CD4-positive, alpha-beta T cell treated with Interleukin-10 for 1 hour (primary cell): ENCODE data around the gene ARPC1A.

Experiments
- DNase-seq: peaks from one replicate; pipeline ENCODE4 v3.0.0-alpha.2; 2020

ARPC1A gene

DNA sequence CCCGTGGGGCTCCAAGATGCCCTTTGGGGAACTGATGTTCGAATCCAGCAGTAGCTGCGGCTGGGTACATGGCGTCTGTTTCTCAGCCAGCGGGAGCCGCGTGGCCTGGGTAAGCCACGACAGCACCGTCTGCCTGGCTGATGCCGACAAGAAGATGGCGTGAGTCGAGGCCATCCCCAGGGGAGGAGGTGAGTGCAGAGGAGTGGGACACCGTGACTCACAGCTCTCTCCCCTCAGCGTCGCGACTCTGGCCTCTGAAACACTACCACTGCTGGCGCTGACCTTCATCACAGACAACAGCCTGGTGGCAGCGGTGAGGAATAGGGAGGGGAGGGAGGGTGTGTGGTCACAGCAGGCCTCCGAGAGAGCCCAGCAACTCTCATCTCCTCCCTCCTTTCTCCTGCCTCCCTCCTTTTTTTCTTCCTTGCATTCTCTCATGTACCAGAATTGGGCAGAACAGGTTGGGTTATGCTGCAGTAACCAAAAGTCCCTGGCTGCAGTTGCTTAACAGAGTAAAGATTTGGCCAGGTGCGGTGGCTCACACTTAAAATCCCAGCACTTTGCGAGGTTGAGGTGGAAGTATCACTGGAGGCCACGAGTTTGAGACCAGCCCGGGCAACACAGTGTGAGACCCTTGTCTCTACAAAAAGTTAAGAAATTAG lies 65.4 kb downstream of the ARPC1A start:
- no peak for DNase-seq

DNA sequence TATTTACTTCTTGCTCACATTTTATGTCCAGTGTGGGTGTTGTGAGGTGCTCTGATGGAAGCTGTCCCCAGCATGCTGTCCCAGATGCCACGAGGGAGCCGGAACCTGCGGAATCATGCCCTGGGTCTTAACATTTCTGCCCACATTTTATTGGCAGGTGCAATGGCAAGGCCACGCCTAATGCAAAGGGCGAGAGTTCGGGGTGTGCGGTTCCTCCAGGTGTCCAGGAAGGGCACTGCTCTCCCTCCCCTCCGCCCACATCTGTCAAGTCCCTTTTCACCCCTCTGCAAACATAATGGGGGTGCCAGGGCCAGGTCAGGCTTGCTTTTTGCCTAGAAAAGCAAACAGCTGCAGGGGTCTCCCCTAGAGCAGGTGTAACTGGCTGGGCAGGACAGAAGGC lies 66.3 kb downstream of the ARPC1A start:
- no peak for DNase-seq

DNA sequence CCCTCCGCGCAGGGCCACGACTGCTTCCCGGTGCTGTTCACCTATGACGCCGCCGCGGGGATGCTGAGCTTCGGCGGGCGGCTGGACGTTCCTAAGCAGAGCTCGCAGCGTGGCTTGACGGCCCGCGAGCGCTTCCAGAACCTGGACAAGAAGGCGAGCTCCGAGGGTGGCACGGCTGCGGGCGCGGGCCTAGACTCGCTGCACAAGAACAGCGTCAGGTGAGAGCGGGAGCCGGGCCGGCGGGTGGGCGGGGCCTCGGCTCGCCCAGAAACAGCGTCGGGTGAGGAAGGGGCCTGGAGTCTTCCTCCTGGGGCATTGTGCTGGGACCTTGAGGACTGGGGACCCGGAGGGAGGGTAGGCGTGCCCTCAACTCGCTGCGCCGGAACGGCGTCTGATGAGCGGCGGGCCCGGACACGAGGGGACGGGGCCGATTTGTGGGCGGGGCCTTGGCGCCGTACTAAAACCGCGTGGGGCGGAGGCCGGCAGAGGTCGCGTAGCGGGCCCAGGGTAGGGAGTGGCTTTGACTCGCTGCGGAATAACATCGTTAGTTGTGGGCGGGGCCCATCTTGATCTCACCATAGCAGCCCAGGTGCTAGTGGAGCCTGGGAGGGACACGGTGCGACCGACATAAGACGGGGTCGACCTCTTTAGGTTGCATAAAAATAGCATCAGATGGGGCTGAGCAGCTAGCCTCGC lies 67.1 kb downstream of the ARPC1A start:
- DNase-seq, result peak; percentile 91

DNA sequence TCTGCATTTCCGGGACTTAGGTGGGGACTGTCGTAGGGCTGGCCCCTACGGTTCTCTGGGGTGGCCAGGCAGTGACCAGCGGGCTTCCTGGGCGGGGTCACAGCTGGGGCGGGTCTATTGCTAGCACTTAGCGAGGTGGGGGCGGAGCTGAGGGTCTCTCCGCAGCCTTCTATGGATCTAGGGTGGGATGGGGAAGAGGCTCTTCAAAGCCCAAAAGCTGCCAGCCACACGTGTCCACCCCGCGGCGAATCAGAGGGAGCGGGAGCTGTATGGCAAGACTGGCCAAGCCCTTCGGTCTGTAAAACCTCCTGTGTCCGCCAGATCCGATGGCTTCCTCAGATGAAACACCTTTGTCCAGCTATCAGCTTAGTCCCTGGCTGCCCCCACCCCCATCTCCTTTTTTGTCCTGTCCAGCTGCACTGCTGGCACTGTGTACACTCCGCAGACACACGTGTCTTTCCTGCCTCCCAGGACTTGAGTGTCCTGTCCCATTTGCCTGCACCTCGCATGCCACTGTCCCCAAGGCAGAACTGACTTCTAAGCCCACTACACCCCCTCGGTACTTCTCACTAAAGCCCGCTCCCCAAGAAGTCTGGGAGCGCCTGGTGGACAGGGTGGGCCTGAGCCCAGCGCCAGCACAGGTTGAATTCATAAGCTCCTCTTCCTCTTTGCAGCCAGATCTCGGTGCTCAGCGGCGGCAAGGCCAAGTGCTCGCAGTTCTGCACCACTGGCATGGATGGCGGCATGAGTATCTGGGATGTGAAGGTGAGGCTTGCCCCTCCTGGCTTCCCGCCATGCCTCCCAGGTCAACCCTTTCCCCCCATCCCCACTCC lies 67.9 kb downstream of the ARPC1A start:
- no peak for DNase-seq

DNA sequence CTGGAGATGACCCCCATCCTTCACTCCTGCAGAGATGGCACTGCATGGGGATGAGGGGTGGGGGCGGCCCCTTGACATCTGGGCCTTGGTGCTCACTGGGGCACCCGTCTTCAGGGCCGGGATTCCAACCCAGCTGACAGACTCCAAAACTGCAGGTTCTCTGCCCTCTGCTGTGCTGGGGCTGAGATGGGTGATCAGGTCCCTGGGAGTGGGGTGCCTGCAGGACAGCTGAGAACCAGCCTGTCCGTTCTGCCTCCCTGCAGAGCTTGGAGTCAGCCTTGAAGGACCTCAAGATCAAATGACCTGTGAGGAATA lies 68.4 kb downstream of the ARPC1A start:
- no peak for DNase-seq

DNA sequence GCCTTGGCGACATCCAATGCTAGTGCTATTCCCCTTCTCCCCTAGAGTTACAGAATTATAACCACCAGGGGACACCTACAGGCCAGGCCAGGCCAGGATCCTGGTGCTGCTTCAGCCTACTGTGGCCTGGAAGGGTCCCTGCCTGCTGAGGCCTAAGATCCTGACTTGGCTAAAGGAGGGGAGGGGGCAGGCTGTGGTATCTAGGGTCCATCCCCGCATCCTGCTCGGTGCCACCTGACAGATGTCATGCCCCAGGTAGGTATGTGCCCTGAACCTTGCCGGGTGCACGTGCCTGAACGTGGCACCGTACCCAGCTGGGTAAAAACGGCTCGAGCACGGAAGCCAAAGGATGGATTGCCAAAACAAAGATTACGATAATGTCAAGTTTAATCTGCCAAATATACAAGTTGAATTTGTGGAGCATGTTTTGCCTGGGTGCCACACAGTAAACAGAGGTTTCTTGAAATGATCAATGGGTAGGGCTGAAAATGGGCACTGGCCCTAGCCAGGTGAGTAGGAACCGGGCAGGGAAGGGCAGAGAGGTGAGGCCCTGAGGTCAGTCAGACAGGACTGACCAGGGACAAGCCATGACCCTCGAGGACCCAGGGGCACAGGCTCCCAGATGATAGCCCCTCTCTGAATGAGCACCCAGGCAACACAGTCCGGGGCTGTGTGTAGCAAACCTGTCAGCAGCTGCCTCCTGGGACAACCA lies 70.1 kb downstream of the ARPC1A start:
- no peak for DNase-seq

DNA sequence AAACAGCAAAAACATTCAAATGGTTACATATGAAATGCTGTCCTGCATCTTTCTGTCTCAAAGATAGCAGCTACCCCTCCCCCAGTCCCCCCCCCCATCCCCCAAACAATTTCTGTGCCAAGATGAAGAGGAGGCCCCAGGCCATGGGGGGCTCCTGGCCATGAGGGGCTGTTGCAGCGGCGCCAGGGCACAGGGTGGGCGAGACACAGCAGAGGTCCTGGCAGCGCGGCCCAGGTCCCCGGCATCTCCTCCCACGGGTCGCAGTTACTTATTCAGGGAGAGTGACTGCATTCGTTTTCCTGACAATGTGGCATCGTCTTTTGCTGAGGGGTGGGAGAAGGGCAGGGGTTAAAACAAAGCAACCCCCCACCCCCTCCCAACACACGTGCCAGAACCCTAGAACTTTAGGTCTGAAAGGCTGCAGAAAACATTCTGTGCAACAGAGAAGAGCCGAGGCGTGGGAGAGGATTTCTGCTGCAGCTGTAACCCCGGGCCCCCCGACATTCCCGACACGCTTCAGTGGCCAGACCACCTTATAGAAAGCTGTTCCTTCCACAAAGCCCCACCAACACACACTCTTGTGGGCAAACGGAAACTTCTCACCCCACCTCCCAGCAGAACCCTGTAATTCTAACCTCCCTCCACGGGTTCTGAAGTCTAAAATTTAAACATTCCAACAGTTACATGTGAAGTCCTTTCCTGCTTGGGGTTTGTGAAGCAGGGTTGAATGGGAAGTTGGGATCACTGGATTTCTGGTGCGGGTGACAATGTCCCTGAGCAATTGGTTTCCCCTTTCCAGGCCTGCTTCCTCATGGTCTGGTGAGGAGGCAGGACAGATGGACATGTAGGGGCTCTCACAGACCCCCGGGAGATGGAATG lies 71.0 kb downstream of the ARPC1A start:
- no peak for DNase-seq

DNA sequence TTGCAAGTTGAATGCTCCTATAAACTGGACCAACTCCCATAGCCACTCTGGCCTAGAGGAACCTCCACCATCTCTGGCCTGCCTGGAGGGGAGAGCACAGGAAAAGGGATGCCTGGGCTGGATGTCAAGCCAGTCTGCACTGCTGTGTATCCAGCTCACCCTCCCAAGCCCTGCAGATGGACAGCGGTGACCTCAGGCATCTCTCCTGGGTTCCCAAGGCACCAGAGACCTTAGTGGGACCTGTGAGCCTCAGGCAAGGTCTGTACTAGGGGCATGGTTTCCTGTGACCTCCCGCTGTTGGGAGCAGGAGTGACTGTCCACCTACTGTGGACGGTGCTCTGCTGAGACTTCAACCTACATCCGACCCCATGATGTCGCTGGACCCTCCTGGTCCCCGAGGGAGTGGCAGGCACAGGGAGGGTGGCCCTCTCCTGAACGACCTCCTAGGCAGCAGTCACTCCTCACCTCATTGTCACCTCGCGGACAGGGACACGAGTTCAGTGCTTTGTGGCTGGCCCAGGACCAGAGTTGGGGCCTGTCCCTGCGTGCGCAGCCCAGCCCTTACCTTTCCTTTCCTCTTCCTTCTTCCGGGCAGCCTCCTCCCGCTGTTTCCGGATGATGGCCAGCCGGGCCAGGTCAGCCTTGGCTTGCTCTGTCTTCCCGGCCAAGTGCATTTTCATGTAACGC lies 71.7 kb downstream of the ARPC1A start:
- DNase-seq, result no peak

DNA sequence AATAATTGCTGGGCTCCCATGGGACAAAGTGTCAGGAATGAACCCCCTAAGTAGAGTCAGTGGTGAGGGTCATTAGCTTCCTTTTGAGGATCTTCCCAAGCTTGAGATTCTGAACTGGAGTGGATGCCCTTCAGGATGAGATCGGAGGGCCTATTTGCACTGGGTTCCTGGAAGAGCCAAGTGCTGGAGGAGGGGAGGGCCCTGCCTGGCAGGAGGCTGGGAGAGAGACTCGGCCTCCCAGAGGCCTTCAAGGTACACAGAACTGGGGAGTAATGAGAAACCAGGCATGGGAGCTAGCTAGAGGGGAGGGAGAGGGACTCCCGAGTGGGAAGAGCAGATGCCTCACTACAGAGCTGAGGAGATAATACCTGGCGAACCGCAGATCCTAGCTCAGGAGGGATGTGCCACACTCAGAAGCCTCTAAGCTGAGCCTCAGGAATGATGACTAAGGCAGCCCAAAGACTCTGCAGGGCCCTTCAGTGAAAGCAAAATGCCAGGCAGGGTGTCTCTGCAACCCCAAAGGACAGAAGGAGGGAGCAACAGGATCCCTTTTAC lies 73.3 kb downstream of the ARPC1A start:
- DNase-seq, result no peak

DNA sequence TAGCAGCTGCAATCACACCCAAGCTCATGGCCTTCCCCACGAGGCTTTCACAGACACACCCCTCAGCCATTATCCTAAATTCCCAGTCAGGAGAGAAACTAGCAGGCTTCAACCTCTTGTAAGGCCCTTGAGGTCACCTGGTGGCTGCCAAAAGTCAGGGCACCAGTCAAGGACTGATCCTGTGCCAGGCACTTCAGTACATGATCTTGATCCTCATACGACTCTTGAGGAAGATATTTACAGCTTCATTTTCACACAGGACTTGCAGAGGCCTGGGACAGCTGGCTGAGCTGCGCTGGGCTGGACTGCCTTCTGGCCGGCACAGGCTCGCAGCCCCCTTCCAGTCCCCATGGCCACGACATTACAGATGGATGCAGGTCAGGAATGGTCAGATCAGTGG lies 73.9 kb downstream of the ARPC1A start:
- DNase-seq, result no peak

DNA sequence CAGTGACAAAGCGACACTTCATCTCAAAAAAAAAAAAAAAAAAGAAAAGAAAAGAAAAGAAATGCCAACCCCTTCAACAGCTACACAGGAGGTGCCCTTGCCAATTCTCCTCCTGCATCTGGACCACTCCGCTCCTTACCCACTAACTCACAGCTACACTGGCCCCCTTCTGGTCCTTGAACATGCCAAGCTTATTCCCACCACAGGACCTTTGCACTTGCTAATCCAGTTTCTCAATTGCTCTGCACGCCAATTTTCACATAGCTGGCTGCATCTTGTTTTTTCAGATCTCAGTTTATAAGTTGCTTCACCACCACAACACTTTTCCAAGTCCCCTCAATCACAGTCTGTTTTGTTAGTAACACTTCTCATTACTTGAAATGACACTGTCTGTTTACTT lies 77.2 kb downstream of the ARPC1A start:
- DNase-seq, result no peak

DNA sequence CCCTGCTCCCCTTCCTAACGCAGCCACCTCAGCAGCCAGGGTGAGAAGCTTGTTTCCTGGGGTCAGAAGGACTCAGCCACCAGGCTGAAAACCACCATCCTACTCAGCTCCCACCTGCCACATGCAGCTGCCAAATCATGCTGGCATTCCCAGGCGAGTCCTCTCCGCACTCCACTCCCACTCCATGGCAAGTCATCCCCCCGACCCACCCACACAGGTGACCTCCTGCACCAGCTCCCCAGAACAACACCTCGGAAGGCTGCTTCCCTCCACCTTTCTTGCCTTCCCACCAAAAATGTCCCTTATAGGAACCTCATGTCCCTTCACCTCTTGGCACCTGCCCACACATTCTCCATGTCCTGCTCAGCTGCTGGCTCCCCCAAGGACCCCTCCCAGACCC lies 78.1 kb downstream of the ARPC1A start:
- no peak for DNase-seq

DNA sequence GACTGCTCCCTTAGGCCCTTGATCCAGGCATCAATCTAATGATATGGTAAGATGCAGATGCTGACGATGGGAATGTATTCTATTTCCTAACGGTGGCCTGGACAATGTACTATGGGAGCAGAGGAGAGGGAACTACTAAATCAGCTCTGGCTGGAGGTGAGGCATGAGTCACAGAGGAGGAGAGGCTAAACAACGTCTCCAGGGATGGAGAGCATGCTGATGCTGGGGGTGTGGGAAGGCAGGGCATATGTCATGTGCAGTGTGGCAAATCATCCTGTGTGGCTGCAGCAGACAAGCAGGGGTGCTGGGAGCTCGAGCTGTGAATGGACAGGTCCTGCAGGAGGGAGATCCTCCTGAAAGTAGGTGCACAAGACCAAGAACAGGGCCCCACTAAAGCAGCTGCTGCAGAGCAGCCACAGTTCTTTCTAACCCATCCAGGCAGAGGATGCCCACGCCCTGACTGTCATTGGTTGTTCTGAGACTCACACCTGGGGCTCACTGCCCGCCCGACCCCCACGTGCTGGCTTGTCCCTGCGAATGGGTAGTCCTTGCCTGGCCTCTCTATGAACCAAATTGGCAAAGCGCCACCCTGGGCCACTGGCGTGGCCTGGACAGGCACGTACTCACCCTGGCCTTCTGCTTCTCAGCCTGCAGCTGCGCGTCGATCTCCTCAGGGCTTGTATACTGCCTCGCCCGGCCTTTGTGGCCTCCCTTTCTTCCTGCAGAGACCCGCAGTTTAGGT lies 78.7 kb downstream of the ARPC1A start:
- no peak for DNase-seq

DNA sequence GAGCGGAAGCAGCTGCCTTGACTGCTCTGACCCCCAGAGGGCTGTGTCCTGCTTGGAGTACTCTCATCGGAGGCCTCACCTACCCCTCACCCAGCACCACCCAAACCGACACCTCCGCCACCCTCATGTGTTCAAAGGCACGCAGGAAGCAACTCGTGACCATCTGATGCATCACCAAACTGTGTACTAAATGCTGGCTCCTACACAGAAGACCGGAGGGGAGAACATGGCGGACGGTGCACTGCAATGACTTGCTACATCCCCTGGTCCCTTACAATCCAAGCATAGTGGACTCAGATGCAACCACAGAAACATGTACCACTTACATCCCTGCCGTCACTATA lies 79.3 kb downstream of the ARPC1A start:
- no peak for DNase-seq

DNA sequence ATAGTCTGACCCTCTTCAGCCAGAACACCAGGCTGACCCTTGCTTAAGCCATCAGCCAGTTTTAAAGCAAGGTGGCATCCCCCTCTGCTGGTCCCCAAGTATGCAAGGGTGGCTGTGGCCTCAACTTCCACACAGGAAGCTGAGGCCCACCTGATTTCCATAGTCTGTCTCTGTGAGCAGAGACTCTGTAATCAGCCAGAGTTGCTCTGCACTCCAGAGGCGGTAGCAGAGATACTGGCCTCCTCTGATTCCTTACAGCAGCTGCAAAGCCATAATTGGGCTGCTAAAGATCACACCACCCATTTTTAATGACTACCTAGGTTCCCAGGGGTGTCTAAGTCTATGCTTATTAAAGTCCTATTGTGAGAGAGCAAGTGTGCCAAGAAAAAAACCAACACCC lies 80.9 kb downstream of the ARPC1A start:
- DNase-seq, result no peak

DNA sequence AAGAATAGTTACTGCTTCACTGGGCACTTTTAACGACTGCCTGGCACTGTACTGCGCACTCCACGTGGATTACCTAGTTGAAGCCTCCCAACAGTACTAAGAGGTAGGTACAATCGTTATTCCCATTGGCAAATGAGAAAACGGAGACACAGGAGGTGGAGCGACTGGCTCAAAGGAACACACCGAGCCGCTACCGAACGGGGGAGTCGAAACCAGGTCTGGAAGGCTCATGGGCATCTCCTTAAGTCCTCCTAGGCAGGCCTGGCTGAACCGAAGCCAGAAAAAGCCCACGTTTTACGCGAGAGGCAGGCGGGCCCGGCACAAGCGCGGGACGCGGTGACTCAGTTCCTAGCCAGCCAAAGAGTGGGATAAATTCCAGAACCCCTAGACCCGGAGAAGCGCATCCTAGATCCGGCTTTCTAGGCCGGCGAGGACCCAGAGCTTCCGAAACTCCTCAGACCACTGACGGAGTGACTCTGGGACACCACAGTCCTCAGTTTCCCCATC lies 82.2 kb downstream of the ARPC1A start:
- peak; percentile 34 for DNase-seq

DNA sequence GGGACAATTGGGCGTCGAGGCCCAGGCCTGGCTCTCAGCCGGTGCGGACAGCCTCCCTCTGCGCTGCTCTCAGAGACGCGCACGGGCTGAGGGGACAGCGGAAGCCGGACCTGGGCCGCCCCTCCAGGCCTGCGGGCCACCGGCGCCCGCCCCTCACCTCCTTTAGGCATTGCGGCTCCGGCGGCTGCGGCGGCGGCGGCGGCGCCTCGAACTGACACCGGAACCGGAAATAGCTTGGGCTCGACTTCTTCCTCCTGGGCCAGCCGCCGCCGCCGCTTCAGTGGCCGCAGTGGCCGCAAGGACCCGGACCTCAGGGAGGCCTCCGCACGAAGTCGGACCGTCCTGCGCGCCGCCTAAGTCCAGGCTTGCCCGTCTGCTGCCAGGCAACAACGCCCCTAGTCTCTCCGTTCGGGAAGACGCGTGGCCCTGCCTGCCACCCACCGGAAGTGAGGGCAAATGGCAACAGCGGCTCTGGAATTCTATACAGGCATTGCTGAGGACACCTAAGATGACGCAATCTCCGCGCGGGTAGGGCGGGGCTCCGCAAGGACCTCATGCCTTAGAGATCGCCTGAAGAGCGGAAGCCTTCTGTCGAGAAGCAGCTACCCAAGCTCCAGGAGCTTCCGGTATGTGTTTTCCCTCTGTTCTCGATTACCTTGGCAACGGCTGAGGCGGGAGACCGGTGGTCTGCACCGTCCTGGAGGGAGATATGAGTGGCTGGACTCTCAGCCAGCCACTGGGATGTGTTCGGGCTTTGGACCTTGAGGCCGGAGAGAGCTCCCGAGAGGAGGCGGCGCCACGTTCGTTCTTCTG lies 82.9 kb downstream of the ARPC1A start, which contains the start of the genes BUD31 and PDAP1:
TSS of gene BUD31 (plus strand) at position 591 of the 813 bp plus-strand sequence. CDS start 2,124 bp downstream, outside the sequence.
TSS of gene PDAP1 (minus strand) at position 219 of the 813 bp plus-strand sequence. CDS start at position 170, 49 bp downstream.
- peak; percentile 98 for DNase-seq

DNA sequence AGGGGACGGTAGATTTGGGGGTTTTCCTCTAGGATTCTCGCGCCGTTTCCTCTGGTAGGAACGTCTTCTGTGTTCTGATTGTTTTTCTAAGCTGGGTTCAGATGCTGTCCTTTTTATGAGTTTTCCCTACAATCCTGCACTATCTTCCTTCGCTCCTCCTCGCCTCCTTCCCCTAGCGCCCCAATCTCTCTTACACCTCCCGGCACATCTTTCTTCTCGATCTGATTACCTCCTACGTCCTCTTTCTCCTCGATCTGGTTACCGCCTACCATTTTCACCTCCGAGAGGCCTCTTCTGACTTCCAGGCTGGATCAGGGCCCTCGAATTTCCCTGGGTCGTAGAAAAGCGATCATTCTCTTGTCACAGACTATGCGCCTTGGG lies 83.5 kb downstream of the ARPC1A start:
- peak; percentile 29 for DNase-seq

DNA sequence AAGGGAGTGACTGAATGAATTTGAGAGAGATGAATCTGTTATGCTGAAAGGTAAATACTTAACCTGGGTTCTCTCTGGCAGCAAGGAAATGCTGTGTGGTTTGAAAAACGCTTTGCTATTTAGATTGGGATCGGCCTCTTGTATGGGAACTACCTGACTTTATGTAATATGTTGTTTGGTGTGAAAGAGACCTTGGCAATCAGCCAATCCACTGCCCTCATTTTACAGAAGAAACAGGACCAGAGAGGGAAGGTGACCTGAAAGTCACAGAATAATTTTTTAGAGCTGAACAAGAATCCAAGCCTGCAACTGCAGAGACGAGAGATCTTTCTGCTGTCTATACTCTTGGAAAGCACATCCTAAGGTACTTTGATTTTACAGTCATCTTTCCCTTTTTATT lies 84.1 kb downstream of the ARPC1A start:
- DNase-seq, result peak; percentile 39

DNA sequence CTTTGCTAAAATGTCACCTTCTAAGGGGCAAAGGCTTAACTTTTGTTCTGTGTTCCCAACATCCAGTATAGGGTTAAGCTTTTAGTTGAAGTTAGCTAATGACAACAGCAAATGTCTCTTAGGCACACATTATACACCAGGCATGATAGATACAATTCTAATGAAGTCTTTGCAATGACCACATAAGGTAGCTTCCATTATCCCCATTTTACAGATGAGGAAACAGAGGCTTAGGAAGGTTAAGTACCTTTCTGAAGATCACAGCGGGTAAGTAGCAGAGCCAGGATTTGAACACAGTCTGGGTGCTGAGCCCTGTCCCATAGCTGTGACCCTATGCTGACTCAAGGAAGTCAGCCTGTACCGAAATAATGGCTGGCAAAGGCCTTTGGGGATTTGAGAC lies 84.9 kb downstream of the ARPC1A start:
- DNase-seq, result no peak
